Activated naive CD4-positive, alpha-beta T cell treated with anti-CD3 and anti-CD28 coated beads, Interleukin-2, amount 50 U/mL, for 72 hours (primary cell): ENCODE measurements around the gene INPP5F. TPM values are rescaled to one million over a fixed set of nuclear protein-coding genes. Genes with fewer than 3 reads are reported as not detected.

Source experiments
- ATAC-seq, 2 donors: fragments of 150-1000 bp; cut with Tn5 transposase; 2 replicates each; pipeline ENCODE4 v1.10.0; 2021; ENCODE audit warnings: mild to moderate bottlenecking in 2 of 2, moderate library complexity in 2 of 2
- DNase-seq, 2 donors: peaks; one replicate each; pipeline ENCODE4 v3.0.0; 2021 to 2022; ENCODE audit warnings: low spot score in 2 of 2
- H3K27ac Mint-ChIP-seq, 2 donors: one replicate each; pipeline ENCODE4 v1.8.0; 2022; ENCODE audit warnings: mild to moderate bottlenecking in 2 of 2, mixed read lengths in 2 of 2
- H3K36me3 Mint-ChIP-seq, 2 donors: one replicate each; pipeline ENCODE4 v1.8.0; 2022; ENCODE audit warnings: mixed read lengths in 2 of 2
- H3K9me3 Mint-ChIP-seq, 2 donors: one replicate each; pipeline ENCODE4 v1.8.0; 2022; ENCODE audit warnings: mixed read lengths in 2 of 2
- total RNA-seq, 2 donors: library from RNA; stranded (reverse); gene quantifications; one replicate each; pipeline ENCODE4 v1.2.3, GENCODE V29; 2022

INPP5F gene
- total RNA-seq, 2 donors from 2014 or later, result 23.0 to 27.3 TPM

- ATAC-seq, result no peak
- Mint-ChIP-seq H3K27ac (peak overlapping the region; percentile 88 to 90), H3K9me3 (peaks cover 0 to 5% of the 10 kb centered on the region in 2 donors), H3K36me3 (peaks cover 12 to 18% of the 10 kb centered on the region in 2 donors)
- no peak for DNase-seq
These were observed 919 bp downstream of the INPP5F start for GRCh38 chr10:119726676-119727261.

GRCh38 chr10:119728172-119728800 lies 2.4 kb downstream of the INPP5F start:
- H3K36me3 Mint-ChIP-seq, result peaks cover 18% of the 10 kb centered on the region in 2 donors
- peaks cover 0 to 5% of the 10 kb centered on the region in 2 donors for H3K9me3 Mint-ChIP-seq
- peak overlapping the region; percentile 88 to 90 for H3K27ac Mint-ChIP-seq
- no peak for ATAC-seq
- no peak for DNase-seq

GRCh38 chr10:119734396-119735332 lies 8.8 kb downstream of the INPP5F start:
- H3K9me3 Mint-ChIP-seq, result no peaks in the 10 kb centered on the region
- DNase-seq (no peak), ATAC-seq (peak; percentile 65 to 81)
- H3K36me3 Mint-ChIP-seq, result peaks cover 8 to 9% of the 10 kb centered on the region in 2 donors
- H3K27ac Mint-ChIP-seq, result peak overlapping the region in 1 of 2 donors; percentile 84

- Mint-ChIP-seq H3K36me3 (peaks cover 3 to 8% of the 10 kb centered on the region in 2 donors), H3K27ac (no peak overlapping the region), H3K9me3 (no peaks in the 10 kb centered on the region)
- DNase-seq (no peak), ATAC-seq (no peak)
These were observed 9.6 kb downstream of the INPP5F start for GRCh38 chr10:119735451-119735850.

GRCh38 chr10:119736220-119736619 lies 10.4 kb downstream of the INPP5F start:
- ATAC-seq (no peak), DNase-seq (no peak)
- Mint-ChIP-seq H3K27ac (no peak overlapping the region), H3K9me3 (no peaks in the 10 kb centered on the region), H3K36me3 (peaks cover 0 to 8% of the 10 kb centered on the region in 2 donors)

GRCh38 chr10:119737039-119737663 lies 11.3 kb downstream of the INPP5F start:
- Mint-ChIP-seq H3K9me3 (no peaks in the 10 kb centered on the region), H3K36me3 (peaks cover 0 to 8% of the 10 kb centered on the region in 2 donors), H3K27ac (no peak overlapping the region)
- ATAC-seq (peak; percentile 33 to 61), DNase-seq (no peak)

- Mint-ChIP-seq H3K27ac (peak overlapping the region in 1 of 2 donors; percentile 24), H3K36me3 (peaks cover 0 to 6% of the 10 kb centered on the region in 2 donors), H3K9me3 (no peaks in the 10 kb centered on the region)
- ATAC-seq (peak; percentile 74 to 84), DNase-seq (no peak)
These were observed 12.0 kb downstream of the INPP5F start for GRCh38 chr10:119737823-119738222.

GRCh38 chr10:119738962-119739361 lies 13.1 kb downstream of the INPP5F start:
- ATAC-seq (no peak), DNase-seq (no peak)
- Mint-ChIP-seq H3K36me3 (no peaks in the 10 kb centered on the region), H3K9me3 (no peaks in the 10 kb centered on the region), H3K27ac (no peak overlapping the region)

GRCh38 chr10:119740096-119740495 lies 14.2 kb downstream of the INPP5F start:
- Mint-ChIP-seq H3K9me3 (no peaks in the 10 kb centered on the region), H3K27ac (peak overlapping the region in 1 of 2 donors; percentile 50), H3K36me3 (peaks cover 0 to 4% of the 10 kb centered on the region in 2 donors)
- no peak for ATAC-seq
- no peak for DNase-seq

- ATAC-seq (no peak), DNase-seq (no peak)
- H3K9me3 Mint-ChIP-seq, result no peaks in the 10 kb centered on the region
- peaks cover 0 to 11% of the 10 kb centered on the region in 2 donors for H3K36me3 Mint-ChIP-seq
- no peak overlapping the region for H3K27ac Mint-ChIP-seq
These were observed 17.2 kb downstream of the INPP5F start for GRCh38 chr10:119742947-119743648.

- ATAC-seq, result no peak
- no peak overlapping the region for H3K27ac Mint-ChIP-seq
- peaks cover 0 to 11% of the 10 kb centered on the region in 2 donors for H3K36me3 Mint-ChIP-seq
- H3K9me3 Mint-ChIP-seq, result no peaks in the 10 kb centered on the region
- DNase-seq, result no peak
These were observed 22.1 kb downstream of the INPP5F start for GRCh38 chr10:119747940-119748339.

GRCh38 chr10:119748871-119749270 lies 23.0 kb downstream of the INPP5F start:
- Mint-ChIP-seq H3K9me3 (no peaks in the 10 kb centered on the region), H3K36me3 (peaks cover 0 to 11% of the 10 kb centered on the region in 2 donors), H3K27ac (no peak overlapping the region)
- DNase-seq (no peak), ATAC-seq (no peak)

GRCh38 chr10:119749455-119749854 lies 23.6 kb downstream of the INPP5F start:
- H3K9me3 Mint-ChIP-seq, result no peaks in the 10 kb centered on the region
- H3K27ac Mint-ChIP-seq, result no peak overlapping the region
- peaks cover 0 to 9% of the 10 kb centered on the region in 2 donors for H3K36me3 Mint-ChIP-seq
- ATAC-seq (no peak), DNase-seq (no peak)

GRCh38 chr10:119750391-119751230 lies 24.8 kb downstream of the INPP5F start:
- no peaks in the 10 kb centered on the region for H3K9me3 Mint-ChIP-seq
- H3K27ac Mint-ChIP-seq, result no peak overlapping the region
- ATAC-seq (peak; percentile 90 to 91), DNase-seq (peak in 1 of 2 donors; percentile 61)
- H3K36me3 Mint-ChIP-seq, result peaks cover 0 to 7% of the 10 kb centered on the region in 2 donors

GRCh38 chr10:119753309-119753708 lies 27.5 kb downstream of the INPP5F start:
- Mint-ChIP-seq H3K27ac (no peak overlapping the region), H3K9me3 (no peaks in the 10 kb centered on the region), H3K36me3 (peaks cover 0 to 5% of the 10 kb centered on the region in 2 donors)
- DNase-seq (no peak), ATAC-seq (no peak)
